GM12892 (cell line): ENCODE results near the gene SLC26A4.
A peak's percentile ranks its signal among the peaks of the same experiment; 100 is the strongest.

Experiments used
- DNase-seq: peaks from one replicate; pipeline ENCODE4 v3.0.0; 2011; ENCODE audit not compliant: insufficient read length
- FAIRE-seq: peaks from 2 replicates; lab custom pipeline; 2011; peaks lifted over from hg19 to GRCh38; lab: Jason Lieb, UNC
- POLR2A ChIP-seq: IDR thresholded peaks from 2 replicates; pipeline ENCODE4 v1.6.1; 2011; ENCODE audit warnings: low read depth, low read length, control low read depth
- POLR2AphosphoS5 ChIP-seq: IDR thresholded peaks from 2 replicates; pipeline ENCODE4 v1.6.1; 2011; ENCODE audit warnings: low read depth, low read length, control low read depth
- TAF1 ChIP-seq: IDR thresholded peaks from 2 replicates; pipeline ENCODE4 v1.6.1; 2011; ENCODE audit warnings: low read depth, mild to moderate bottlenecking, control low read depth, low read length, borderline replicate concordance

Gene SLC26A4

DNA sequence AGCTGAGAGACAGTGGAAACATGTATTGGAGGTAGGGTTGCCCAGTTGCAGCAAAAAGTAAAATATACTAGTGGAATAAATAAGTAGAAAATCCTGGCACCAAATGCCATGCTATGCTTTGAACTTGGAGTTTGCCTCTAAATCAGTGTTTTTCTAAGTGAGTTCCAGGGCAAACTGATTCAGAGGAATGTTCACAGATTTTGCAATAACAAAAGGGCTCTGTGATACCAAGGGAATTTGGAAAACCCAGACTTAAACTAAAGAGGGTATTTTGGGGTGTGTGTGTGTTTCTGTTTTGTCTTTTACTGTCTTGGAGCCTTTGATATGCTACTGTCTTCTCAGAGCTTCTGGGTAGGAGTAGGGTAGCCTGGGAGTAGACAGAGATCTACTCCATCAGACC, 39.9 kb downstream of the SLC26A4 start:
- TF ChIP-seq POLR2A (no peak), POLR2AphosphoS5 (no peak), TAF1 (no peak)
- DNase-seq (no peak), FAIRE-seq (no peak)

DNA sequence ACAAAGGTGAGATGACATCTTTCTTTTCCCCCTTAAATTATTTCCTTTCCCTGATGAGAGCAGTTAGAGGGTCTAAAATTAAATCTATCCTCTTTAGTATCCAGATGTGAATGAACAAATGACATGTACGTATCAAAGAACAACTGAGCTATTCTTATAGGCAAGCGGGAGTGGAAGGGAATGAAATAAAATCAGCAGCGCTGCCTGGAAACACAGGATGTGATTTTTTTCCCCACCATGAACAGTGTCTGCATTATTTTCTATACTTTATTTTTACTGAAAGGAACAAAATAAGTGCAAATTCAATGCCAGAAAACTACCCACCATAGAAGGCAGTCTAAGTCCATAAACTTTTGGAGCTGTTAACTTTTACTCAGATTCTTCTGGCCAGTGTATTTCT, 40.6 kb downstream of the SLC26A4 start:
- FAIRE-seq (no peak), DNase-seq (no peak)
- TF ChIP-seq POLR2AphosphoS5 = no peak
- no peak for TF ChIP-seq TAF1
- TF ChIP-seq POLR2A = no peak

DNA sequence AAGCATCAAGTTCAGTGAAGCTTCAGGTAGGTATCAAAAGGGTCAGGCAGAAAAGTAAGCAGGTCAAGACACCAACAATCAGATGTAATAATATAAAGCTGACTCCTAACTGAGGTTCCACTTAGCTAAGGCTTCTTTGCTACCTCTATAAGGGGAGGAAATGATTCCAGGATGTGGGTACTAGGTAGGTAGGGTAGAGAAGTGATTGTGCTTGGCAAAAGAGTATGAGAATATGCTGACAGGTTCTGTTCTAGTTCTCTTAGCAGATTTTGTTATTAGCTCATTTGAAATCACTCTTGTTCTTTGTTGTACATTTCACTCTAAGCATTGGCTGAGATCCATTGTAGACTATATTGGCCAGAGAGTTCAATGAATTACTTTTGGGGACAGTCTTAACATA, 42.6 kb downstream of the SLC26A4 start:
- no peak for FAIRE-seq
- no peak for TF ChIP-seq POLR2A
- TF ChIP-seq TAF1 = no peak
- no peak for TF ChIP-seq POLR2AphosphoS5

DNA sequence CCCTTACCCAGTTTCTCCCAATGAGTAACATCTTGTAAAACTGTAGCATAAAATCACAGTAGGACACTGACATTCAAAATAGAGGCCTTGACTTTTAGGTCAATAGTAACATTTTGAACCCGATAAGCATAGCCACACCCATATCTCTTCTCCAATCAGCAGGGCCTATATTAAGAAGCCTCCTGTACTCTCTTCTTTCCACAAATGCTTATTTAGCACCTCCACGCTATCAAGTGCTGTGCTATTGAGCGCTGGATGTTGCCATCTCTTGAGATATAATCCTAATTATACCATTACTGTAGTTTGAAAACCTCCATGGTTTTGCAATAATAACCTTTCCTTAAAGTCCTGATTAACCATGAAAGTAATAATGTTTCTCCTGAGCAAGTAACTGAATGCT, 43.2 kb downstream of the SLC26A4 start:
- FAIRE-seq = no peak
- no peak for TF ChIP-seq TAF1
- no peak for TF ChIP-seq POLR2A
- DNase-seq = no peak

More for the DNA sequence above, 42.6 kb downstream of the SLC26A4 start:
- no peak for DNase-seq

DNA sequence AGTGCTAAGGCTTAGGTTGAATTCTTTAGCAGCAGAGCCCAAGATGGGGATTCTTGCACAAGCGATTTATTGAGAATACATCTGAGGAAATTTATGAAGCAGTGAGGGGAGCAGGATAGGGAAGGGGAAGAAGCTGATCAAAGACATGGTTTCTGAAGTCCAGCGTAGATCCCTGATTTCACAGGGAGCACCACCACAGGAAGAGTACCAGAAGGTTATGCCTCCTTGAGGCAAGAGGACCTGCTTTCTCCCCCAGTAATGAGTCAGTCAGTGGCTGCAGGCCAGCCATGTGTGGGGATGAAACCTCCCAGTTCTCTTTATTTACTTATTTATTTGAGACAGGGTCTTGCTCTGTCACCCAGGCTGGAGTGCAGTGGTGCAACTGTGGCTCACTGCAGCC, 48.3 kb downstream of the SLC26A4 start:
- FAIRE-seq (no peak), DNase-seq (no peak)
- TF ChIP-seq POLR2AphosphoS5 (no peak), POLR2A (no peak), TAF1 (no peak)

DNA sequence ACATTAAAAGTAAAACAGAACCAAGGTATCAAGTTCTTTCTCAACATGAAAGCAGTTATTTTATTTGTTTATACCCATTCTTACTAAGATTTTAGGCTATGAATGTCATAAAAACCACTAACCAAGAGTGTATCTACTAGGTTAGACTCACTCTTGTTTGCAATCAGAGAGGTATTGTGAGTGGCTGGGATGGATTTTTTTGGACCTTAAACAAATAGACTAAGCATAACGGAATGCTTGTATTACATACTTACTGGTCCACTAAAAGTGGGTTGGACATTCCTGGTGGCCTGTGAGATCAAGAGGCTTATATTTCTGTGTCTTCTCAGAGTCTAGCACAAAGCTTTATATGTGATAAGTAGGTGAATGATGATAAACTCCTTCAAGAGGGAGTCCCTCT, 50.7 kb downstream of the SLC26A4 start:
- DNase-seq = no peak
- no peak for FAIRE-seq
- no peak for TF ChIP-seq TAF1
- no peak for TF ChIP-seq POLR2A
- TF ChIP-seq POLR2AphosphoS5 = no peak

DNA sequence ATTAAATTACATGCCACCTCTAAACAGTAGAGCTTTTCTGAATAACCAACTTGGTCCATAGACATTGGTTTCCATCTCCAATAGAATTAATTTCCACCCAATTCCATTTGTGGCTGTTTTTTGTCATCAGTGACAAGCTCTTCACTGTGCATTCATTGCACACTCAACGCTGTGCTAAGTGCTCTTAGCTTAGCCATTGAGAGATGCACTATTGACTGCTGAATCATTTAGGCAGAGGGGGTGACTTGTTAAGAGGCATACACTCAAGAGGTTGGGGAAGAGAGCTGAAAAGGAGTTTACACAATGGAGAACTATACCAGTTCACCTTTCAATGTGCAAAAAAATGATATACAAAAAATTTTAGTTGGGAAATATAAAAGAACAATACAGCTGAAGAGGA, 51.4 kb downstream of the SLC26A4 start:
- TF ChIP-seq POLR2AphosphoS5 = no peak
- no peak for TF ChIP-seq POLR2A
- TF ChIP-seq TAF1 = no peak
- DNase-seq (no peak), FAIRE-seq (no peak)

DNA sequence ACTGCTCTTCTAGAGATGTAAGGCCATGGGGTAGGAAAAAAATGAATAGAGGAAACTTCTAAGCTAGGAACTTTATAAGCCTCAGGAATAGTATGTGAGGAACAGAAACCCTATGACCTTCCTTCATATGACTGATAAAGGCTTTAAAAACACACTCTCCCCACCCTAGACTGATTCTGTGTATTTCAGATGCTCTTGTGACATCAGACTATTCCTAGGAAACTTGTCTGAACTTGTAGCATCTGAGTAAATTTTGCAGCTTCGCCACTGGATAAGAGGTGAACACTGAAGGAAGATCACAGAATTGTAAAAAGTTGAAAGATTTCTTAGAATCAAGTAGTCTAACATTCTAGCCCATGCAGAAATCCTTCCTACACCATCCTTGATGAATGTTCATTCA, 52.3 kb downstream of the SLC26A4 start:
- no peak for FAIRE-seq
- DNase-seq = no peak

DNA sequence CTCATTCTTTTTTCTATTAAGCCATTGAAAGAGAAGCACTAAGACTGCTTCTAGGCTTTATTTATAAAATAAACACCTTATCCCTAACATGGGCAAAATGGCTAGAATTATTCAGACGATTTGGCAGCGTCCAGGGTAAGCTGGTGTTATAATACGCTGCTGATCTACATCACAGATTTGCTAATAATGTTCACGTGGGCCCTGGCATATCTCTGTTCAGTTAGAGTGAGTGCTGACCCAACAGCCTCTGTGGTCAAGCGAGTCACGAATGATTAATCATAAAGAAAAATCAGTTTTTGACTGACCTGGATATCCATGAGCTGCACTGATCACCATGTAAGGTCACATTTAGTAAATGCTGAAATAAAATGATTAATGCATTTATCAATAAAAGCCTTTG, 54.9 kb downstream of the SLC26A4 start:
- DNase-seq (no peak), FAIRE-seq (no peak)
- TF ChIP-seq POLR2A (no peak), TAF1 (no peak), POLR2AphosphoS5 (no peak)

More for the DNA sequence above, 52.3 kb downstream of the SLC26A4 start:
- TF ChIP-seq POLR2AphosphoS5 (no peak), TAF1 (no peak), POLR2A (no peak)

DNA sequence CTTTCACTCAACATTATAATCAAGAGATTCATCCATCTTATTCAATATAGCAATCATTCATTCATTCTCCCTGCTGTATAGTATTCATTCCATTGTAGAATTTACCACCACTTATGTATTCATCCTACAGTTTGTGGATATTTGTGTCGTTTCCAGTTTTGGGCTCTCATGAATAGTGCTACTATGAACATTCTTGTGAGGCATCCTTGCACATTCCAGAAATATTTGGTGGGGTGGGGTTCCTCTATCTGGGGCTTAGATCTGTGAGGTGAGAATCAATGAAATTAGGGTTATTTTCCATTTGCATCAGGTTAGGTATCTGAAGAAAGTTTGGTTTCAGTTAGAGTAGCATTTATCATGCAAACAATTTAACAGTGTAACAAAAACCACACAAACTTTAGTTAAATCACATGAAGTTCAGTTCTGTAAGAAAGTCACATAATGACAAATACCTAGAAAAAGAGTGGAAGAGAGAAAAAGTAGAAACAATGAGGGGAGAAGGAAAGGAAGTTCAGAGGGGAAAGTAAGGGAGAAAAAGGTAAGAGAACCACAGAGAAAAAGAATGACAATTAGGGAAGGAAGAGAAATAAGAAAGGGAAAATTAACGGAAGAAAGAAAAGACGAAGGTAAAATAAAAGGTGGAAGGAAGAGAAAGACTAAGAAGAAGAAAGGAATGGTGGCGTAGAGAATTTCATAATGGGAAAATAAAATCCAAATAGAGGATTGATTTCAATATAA, 58.0 kb downstream of the SLC26A4 start:
- DNase-seq (no peak), FAIRE-seq (no peak)
- no peak for TF ChIP-seq TAF1
- no peak for TF ChIP-seq POLR2AphosphoS5
- TF ChIP-seq POLR2A = no peak

DNA sequence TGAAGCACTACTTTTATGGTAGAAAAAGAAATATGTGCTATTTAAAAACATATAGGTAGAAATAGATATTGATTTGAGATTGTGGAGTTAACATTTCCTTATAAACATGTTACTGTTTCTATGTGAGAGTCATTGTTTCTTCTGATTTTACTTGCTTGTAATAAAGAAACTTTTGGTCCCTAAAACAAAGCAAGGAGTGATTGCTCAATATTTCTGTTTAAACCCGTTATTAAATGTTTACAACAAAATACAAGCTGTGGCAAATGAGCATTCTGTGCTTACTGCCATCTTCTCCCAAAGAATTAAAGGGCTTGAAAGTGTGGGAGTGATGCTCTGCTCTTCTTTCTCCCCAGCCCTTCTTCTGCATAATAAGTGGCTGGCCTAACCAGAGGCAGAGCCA, 60.7 kb downstream of the SLC26A4 start:
- TF ChIP-seq POLR2A (no peak), TAF1 (no peak), POLR2AphosphoS5 (no peak)
- DNase-seq = no peak
- FAIRE-seq = peak; percentile 38

DNA sequence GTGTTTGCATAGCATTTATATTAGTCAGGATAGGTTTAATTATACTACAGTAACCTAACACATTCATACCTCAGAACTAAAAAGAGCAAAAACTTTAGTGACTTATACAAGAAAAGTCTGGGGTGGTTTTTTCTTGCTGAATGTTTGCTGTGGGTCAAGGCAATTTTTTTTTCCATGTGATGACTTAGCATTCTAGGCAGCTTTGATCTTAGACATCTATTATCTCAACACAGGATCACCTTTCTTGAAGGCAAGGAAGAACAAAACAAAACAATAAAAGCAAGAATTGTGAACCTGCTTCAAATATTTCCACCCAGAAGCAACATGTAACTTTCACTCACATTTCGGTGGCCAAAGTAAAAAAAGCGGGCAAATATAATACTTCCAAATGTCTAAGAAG, 62.6 kb downstream of the SLC26A4 start:
- DNase-seq (no peak), FAIRE-seq (no peak)
- TF ChIP-seq TAF1 (no peak), POLR2A (no peak), POLR2AphosphoS5 (no peak)

DNA sequence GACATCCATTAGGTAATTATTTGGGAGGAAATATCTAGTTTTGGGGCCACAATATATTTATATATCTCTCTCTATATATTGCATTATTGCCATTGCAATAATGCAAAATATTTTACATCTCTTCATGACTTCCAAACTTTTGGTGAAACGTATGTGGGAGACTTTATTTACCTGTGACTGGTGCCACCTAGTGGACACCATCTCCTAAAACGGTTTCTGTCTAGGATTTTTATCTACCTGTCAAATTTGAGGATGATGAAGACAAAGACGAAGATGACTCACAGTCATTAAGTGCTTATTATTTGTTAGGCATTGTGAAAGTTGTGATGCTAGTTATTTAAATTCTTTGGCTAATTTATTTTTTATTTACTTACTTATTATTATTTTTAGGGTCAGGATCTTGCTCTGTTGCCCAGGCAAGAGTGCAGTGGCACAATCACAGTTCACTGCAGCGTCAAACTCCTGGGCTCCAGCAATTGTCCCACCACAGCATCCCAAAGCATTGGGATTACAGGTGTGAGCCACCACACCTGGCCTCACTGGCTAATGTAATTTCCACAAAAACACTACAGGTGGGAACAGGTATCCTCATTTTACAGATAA, 64.6 kb downstream of the SLC26A4 start:
- peak; percentile 24 for DNase-seq
- TF ChIP-seq POLR2AphosphoS5 (no peak), TAF1 (no peak), POLR2A (no peak)
- FAIRE-seq = peak; percentile 90
